Tongue (tissue), 2 donors: ENCODE measurements around the gene ST14. TPM values are rescaled to one million over a fixed set of nuclear protein-coding genes. Genes with fewer than 3 reads are reported as not detected.

ENCODE experiments used
- DNase-seq: peaks from one replicate; pipeline ENCODE4 v3.0.0-alpha.2; 2015
- total RNA-seq: library from RNA; depleted of rRNA; stranded (reverse); fragments of >200 nt; gene quantifications from one replicate; pipeline ENCODE4 v1.2.3, GENCODE V29; 2014

Gene ST14
- total RNA-seq, 1 donor from 2014 or later: 9.7 TPM

- DNase-seq: no peak
These were observed 23.5 kb upstream of the ST14 start for GRCh38 chr11:130136107-130136506.

DNA sequence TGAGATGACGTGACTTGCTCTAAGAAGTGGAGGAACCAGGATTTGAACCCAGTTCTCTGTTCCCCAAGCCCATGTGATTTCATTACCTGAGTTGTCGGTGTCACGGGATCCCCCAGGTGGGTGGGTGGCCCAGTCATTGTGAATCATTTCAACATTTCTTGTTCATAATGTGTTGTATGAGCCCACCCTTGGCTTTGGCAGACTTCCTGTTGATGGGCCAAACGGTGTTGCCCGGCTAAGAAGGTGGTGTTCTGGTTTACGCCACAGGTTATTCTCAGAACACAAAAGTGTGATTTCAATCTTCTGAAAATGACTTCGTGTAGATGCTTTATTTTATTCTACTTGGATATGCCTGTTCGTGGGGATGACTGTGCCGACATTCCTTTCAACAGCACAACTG is 21.6 kb upstream of the ST14 start:
- DNase-seq: no peak

DNA sequence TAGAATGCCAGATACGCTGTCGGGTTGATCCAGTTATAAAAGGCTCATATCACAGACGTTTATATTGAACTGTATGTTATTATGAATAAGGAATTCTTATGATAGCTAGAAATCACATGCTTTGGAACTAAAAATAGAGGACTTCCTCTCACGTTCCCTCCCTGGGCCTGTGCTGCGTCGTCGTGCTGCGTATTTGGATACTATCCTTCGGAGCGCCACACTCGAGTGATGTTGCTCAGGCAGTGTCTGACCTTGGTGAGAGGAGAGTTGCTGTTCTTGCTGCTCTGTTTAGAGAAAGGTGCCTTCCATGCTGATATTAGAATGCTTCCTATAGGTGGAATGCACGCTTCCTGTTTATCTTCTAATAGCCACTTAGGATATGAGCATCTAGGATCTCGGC is 20.2 kb upstream of the ST14 start:
- no peak for DNase-seq

- no peak for DNase-seq
These were observed 17.8 kb upstream of the ST14 start for GRCh38 chr11:130141561-130142341.

DNA sequence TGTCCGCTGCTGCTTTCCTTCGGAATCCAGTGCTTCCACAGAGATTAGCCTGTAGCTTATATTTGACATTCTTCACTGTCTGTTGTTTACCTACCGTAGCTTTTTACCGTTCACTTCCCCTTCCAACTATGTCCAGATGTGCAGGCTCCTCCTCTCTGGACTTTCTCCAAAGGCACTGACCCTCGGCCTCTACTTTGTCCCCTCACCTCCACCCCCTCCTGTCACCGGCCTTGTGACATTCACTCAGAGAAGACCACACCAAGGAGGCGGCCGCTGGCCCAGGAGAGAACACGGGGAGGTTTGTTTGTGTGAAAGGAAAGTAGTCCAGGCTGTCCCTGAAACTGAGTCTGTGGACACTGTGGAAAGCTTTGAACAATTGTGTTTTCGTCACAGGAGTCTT is 15.4 kb upstream of the ST14 start:
- no peak for DNase-seq

GRCh38 chr11:130144861-130145281 is 14.7 kb upstream of the ST14 start:
- DNase-seq: peak; percentile 41

GRCh38 chr11:130145311-130145812 is 14.2 kb upstream of the ST14 start:
- no peak for DNase-seq

DNA sequence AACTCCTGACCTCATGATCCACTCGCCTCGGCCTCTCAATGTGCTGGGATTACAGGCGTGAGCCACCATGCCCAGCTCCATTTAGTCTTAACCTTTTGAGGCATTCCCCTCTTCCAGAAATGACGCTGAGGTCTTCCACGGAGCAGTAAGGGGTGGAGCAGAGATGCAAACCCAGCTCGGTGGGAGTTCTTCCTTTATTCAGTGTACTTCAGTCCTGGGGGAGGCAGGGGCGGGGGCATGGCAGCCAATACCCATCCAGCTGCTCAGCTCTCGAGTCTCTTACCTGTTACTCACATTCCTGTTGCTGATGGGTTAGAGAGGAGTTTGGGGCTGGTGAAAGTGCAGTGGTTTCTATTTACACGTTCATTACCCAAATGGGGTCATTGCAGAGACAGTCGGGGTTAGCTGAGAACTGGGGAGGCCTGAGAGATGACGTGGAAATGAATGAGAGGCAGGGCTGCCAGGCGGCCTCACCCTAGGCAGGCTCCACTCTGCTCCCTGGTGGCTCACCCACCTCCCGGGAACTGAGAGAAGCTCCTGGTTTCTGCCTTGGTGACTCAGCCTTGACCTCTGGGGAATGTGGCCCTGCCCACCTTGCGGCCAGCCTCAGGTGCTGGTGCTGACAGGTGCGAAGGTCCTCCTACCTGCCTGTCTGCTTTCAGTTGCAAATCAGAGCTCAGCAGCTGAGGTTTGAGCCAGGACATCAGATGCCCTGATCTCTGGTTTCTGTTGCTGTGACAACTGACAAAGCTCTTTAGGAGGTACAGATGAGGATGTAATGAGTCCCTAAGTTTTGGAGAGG is 13.4 kb upstream of the ST14 start:
- no peak for DNase-seq

DNA sequence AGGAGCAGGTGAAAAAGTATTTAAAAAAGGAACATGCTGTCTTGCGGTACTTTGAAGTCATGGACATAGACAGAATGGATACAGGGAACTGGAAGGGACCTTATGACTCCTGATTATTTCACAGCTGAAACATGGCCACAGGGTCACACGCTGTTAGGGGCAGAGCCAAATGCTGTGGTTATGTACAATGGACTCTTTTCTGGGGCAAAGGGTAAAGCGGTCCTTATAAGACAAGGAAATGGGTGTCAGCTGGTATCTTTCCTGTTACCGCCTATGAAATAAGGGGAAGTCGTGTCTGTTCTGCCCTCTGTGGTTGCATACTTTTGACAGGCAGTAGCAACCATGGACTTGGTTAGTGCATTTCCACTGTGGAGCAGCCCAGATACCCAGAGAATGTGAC is 12.8 kb upstream of the ST14 start:
- DNase-seq: no peak

GRCh38 chr11:130148796-130149326 is 10.7 kb upstream of the ST14 start:
- no peak for DNase-seq

DNA sequence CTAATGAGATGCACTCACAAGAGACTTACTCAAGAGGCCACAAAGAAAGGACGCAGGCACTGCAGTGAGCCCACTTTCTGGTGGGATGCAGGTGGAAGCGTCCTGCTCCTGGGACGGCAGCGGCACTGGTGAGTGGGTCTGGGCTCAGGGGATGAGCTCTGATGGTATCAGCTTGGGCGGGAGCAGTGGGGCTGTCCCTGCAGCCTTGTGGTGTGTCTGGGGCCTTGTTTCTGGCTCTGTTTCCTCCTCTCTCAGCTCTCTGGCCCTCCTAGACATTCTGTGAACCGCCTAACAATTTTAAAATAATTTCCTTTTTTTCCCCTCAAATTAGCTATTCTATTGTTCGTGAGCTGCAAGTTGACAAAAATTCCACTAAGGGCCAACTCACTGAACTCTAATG is 8.8 kb upstream of the ST14 start:
- DNase-seq: no peak

DNA sequence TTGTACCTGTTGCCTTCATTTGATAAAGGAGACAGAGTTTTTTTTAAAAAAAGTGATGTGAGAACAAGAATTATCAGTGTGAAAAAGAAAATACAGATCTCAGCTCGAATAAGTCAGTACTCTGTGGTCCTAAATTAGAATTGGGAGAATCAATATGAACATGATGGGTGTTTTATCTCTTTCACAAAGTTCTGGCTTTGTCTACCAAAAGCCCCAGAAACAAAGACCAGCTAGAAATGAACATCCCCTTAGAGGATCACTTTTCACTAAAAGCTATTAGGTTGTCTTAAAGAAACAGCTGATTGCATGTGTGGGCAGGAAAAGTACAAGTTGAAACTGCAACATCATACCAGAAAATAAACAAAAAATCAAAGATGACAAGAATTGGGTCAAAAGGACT is 8.4 kb upstream of the ST14 start:
- DNase-seq: no peak

GRCh38 chr11:130156108-130157022 is 3.2 kb upstream of the ST14 start:
- no peak for DNase-seq

GRCh38 chr11:130157101-130157500 is 2.5 kb upstream of the ST14 start:
- DNase-seq: no peak

DNA sequence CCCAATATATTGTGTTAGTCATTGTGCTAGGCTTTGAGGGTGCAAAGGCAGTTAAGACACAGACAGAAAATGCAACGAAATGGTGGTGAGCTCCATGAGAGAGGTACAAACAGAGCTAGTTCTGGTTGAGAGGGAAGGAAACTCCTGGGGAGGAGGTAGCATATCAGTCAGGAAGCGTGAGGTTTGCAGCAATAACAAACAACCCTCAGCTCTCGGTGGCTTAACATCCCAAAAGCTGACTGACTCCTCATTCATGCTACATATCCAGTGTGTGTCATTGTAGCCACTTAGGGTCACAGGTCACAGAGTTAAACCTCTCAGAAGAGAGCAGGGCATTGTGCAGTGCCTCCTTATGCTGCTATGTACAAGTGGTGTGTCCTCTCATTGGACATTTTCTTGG is 1.7 kb upstream of the ST14 start:
- DNase-seq: no peak

GRCh38 chr11:130159139-130159538 is 443 bp upstream of the ST14 start:
- no peak for DNase-seq

- no peak for DNase-seq
These were observed 1.0 kb downstream of the ST14 start for GRCh38 chr11:130160498-130161155.

DNA sequence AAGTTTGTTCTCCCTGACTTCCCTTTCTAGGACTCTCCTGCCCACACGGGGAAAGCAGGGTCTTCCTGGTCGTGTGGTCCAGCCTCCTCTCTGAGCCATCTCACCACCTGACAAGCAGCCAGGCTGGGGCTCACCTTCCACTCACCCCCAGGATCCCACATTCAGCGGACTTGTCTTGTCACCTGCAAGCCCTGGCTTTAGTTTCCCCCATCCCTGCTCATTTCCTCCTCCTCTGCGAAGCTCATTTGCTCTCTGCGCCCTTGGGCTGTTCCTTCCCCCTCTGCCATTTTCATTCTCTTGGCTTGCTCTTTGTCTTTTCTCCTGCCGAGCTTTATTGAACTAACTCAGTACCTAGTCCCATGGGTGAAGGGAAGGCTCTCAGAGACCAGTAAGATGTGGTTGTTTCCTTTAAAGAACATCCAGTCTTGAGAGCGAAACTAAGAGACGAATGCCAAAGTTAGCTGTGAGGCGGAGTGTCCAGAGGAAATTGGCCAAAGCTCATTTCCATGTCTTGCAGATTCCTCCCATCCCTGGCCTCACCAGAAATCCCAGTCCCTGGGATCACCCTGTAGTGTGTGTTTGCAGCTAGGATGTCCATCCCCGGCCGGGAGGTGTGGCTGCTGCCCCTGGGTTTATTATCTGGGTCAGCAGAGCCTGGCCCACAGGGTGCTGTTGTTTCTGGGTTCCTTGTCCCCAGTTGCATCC is 2.0 kb downstream of the ST14 start:
- DNase-seq: no peak

- no peak for DNase-seq
These were observed 3.2 kb downstream of the ST14 start for GRCh38 chr11:130162733-130163132.

DNA sequence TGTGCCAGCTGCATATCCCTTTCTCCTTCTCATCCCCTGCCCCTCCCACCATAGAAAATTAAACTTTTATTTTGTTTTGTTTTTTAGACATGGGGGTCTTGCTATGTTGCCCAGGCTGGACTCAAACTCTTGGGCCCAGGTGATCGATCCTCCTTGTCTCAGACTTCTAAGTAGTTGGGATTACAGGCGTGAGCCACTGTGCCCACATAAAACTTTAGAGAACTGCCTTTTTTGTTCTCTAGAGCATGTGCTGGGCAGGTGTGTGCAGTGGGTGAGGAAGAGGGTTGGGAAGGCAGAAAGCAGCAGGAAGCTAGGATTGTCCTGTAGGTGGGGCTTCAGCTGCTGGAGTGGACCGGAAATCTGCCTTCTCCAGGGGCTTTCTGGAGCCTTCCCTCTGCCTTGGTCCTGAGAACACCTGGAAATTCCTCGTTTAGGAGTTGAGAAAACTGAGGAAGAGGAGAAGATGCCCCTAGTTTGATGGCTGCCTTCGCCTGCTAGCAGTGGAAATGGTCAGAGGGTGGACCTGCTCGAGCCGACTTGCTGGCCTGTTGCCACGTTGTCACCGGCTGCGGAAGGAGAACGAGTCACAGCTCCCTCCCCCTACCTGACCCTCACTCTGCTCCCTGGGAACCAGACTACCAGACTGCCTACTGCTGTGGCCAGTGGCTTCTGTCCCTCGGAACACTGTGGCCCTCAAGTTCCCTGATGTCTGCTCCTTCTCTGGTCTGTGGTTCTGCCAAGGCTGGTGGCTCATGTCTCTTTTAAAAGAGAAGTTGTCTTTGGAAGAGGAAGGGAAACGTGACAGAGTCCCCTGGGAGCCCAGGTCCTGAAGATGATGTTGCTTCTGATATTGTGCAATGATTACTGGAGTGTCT is 4.0 kb downstream of the ST14 start:
- no peak for DNase-seq
